CD4-positive, alpha-beta T cell treated with Interleukin-17A for 1 hour (primary cell): ENCODE measurements around the gene STAP1.

Experiments
- DNase-seq: peaks from one replicate; pipeline ENCODE4 v3.0.0-alpha.2; 2020

Gene STAP1

GRCh38 chr4:67556436-67556835, 2.1 kb upstream of the STAP1 start:
- DNase-seq, result no peak

GRCh38 chr4:67565284-67565683, 6.8 kb downstream of the STAP1 start:
- DNase-seq, result no peak

- DNase-seq, result no peak
Observed at GRCh38 chr4:67566335-67566734, 7.8 kb downstream of the STAP1 start.

GRCh38 chr4:67568820-67569219, 10.3 kb downstream of the STAP1 start:
- DNase-seq, result no peak

GRCh38 chr4:67570537-67570936, 12.0 kb downstream of the STAP1 start:
- DNase-seq, result no peak

GRCh38 chr4:67571975-67572374, 13.4 kb downstream of the STAP1 start:
- DNase-seq, result no peak

- no peak for DNase-seq
Observed at GRCh38 chr4:67573193-67573592, 14.7 kb downstream of the STAP1 start.

GRCh38 chr4:67575232-67576058, 16.9 kb downstream of the STAP1 start:
- peak; percentile 11 for DNase-seq

- no peak for DNase-seq
Observed at GRCh38 chr4:67576059-67576466, 17.5 kb downstream of the STAP1 start.

GRCh38 chr4:67576538-67576937, 18.0 kb downstream of the STAP1 start:
- no peak for DNase-seq

- DNase-seq, result no peak
Observed at GRCh38 chr4:67580577-67580976, 22.1 kb downstream of the STAP1 start.

- peak; percentile 39 for DNase-seq
Observed at GRCh38 chr4:67581208-67581857, 22.8 kb downstream of the STAP1 start.

- no peak for DNase-seq
Observed at GRCh38 chr4:67581913-67582312, 23.4 kb downstream of the STAP1 start.

GRCh38 chr4:67584496-67584895, 26.0 kb downstream of the STAP1 start:
- DNase-seq, result no peak

- no peak for DNase-seq
Observed at GRCh38 chr4:67587156-67587555, 28.6 kb downstream of the STAP1 start.

GRCh38 chr4:67593741-67594175, 35.2 kb downstream of the STAP1 start:
- DNase-seq, result no peak

GRCh38 chr4:67603310-67604028, 44.9 kb downstream of the STAP1 start:
- no peak for DNase-seq

GRCh38 chr4:67604029-67604381, 45.5 kb downstream of the STAP1 start:
- DNase-seq, result no peak

GRCh38 chr4:67604749-67605148, 46.2 kb downstream of the STAP1 start:
- DNase-seq, result no peak

- DNase-seq, result no peak
Observed at GRCh38 chr4:67608027-67608426, 49.5 kb downstream of the STAP1 start.

GRCh38 chr4:67614186-67614585, 55.7 kb downstream of the STAP1 start:
- no peak for DNase-seq

GRCh38 chr4:67615119-67615518, 56.6 kb downstream of the STAP1 start:
- no peak for DNase-seq

GRCh38 chr4:67616478-67616877, 58.0 kb downstream of the STAP1 start:
- no peak for DNase-seq

- DNase-seq, result no peak
Observed at GRCh38 chr4:67624939-67625338, 66.4 kb downstream of the STAP1 start.
